NCI-H1417 (cell line): Measurements from ENCODE around the gene CDC42BPB.

Experiments
- DNase-seq, 3 experiments: peaks; one replicate each; lab custom pipeline; 2025; lab: John Stamatoyannopoulos, UW

The CDC42BPB gene

DNA sequence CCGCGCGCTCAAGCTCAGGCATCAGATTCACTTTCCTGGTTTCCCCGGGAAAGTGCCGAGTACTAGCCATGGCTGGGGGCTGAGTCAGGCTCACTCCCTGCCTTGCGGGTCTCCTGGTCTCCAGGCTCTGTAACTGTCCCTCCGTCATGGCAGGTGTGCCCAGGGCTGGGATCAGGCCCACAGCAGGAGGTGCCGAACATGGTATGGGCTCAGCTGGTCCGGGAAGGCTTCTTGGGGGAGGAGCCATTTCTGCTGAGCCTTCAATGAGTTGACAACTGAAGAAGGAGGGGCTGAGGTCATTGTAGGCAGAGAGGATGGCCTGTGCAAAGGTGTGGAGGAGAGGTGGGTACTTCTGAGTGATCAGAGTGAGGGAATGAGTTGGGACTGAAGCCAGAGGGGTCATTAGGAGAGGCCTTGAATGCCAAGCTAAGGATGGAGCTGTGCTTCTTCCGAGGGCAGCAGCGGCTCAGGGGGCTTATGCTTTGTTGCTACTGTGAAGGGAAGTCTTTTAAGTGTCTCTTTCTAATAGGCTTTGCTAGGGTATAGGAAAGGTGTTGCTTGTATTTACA is 37.9 kb upstream of the CDC42BPB start:
- no peak for DNase-seq

DNA sequence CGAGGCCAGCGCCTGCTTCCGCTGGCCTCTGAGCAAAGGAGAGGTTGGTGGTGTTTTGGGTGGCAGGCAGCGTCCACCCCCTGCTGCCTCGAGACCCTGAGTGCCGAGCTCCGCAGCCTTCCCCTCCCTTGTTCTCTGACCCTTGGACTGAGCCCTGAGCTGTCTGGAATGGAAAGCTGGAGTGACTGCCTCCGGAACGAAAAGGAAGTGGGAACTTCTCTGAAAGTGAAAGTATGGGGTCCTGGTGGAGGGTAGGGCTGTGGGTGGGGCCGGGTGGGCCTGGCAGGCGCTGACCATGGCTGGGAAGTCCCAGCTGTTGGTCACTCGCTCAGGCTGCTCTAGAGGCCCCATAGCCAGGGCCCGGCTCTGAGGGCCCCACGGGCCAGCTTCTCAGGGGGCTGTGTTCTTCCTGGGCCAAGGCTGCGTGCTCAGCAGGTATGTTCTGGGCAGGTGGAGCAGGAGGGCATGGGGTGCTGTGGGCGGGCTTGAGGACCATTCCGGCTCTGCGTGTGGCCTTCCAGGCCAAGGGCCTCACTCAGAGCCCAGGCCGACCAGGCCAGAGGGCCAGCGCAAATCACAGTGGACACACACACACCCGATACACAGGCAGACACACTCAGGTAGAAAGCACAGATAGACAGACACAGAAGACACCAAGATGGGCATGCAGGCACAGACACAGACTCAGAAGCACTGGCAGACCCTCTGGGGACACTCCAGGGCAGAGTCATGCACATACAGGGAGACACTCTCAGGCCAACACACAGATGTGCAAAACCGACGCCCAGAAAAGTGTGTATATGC is 37.3 kb upstream of the CDC42BPB start, which contains the start of gene EXOC3L4:
Gene EXOC3L4, plus strand, starts transcription at position 320 of the 804 bp plus-strand sequence. CDS start 5,495 bp downstream, outside the sequence.
- no peak for DNase-seq

GRCh38 chr14:103093856-103094405 is 36.6 kb upstream of the CDC42BPB start:
- DNase-seq: no peak

DNA sequence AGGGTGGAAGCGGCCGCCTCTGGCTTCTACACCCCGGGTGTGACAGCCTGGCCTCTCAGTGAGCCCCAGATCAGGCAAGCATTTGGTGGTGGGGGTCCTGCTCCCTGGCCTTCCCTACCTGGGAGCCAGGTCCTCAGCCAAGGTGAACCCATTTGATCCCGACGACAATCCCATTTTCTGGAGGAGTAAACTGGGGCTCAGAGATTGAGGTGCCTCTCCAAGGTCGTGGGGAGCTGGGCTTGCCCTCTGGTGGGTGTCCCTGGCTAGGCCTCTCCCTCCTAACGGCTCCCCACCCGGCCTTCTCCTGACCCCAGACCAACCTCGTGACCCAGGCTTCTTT is 34.5 kb upstream of the CDC42BPB start:
- DNase-seq: no peak

DNA sequence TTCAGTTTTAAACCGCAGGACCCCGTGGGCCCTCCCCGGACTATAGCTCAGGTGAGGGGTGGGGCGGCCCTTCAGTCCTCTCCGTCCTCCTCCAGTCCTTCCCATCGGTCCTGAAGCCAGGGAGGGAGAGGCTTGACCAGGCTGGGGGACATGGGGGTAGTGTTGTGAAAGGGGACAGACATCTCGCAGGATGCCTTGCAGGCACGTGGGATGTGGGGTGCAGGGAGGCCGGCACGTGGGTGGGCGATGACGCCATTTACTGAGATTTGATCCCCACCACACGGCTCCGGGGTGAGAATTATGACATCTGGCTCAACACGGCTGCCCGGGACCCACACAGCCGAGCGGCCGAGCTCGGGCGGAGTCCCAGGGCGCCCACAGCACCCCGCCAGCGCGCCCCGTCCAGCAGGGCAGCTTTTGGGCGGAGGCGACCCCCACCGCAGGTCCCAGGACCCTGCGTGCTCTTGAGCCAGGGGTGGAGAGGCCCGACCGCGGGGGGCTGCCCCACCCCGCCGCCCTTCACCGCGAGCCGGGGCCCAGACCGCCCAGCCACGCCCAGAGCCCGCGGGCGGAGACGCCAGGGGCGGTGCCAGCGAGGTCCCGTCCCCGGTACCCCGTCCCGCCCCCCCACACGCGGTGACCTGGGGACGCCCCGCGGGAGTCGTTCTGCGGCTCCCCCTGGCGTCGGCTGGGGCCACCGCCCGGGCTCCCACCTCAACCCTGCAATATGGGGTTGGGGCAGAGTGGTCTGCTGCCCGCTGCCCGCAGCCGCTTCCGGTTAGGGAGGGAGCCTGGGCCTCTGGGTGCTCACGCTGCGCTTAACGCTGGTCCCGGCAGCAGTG is 33.9 kb upstream of the CDC42BPB start:
- DNase-seq: peak; percentile 22 to 52 (median 34)

DNA sequence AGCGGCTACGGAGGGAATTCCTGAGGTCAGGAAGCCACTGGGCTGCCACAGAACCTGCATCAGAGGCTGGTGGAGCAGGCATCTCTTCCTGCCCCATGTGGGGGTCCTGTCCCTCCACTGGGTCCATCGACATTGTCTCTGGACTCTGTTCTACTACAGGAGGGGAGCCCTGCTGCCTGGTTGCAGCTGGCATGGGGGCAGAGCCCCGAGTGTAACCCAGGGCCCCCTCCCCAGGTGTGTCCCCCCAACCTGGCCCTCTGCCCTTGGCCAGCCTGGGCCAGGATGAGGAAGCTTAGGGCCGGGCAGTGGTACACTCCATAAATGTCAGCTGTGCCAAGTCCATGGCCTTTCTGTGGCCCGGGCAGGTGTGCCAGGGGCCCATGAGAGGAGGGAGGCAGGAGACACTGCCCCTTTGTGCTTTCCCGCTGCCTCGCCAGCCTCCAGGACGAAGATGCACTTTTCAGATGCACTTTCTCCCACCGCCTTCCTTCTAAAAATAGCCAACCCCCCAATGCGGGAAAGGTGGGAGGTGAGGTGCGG is 33.2 kb upstream of the CDC42BPB start:
- DNase-seq: no peak

DNA sequence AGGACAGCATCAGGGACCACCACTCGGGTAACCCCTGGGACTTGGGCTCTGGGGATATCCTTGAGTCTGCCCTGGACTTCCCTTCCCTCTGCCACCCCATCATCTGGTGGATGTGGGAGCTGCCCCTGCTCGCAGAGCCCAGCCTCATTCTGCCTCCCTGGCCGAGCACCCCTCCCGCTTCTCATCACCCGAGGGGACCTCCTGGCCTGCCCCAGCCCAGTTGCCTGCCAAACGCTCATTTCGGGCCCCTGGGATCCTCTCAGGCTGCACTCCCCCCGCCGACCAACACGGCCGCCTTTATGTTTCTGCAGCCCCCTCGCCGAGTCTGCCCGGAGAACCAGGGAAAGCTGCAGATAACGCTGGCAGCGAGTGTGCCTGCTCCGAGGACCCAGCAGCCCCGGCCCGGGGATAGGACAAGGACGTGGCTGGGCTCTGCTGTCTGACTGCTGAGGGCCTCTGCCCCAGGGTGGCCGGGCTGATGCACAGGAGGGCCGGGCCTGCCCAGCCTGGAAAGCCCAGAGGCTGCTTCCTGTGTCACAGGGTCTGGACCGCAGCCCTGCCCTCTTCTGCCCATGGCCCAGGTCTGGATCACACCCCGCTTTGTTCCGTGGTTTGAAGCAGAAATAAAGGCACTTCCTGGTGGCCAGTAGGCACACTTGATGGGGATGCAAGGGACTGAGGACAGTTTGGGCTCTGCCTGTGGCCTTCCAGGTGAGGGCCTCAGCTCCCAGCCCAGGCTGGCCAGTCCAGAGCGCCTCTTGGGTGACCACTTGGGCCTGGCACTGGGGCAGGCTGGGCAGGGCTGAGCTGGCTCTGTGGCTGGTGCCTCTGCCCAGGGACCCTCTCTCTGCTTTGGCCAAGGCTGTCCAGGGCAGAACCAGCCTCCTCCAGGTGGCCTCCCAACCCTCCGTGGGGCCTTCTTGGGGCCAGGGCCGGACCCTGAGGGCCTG is 32.3 kb upstream of the CDC42BPB start:
- no peak for DNase-seq

DNA sequence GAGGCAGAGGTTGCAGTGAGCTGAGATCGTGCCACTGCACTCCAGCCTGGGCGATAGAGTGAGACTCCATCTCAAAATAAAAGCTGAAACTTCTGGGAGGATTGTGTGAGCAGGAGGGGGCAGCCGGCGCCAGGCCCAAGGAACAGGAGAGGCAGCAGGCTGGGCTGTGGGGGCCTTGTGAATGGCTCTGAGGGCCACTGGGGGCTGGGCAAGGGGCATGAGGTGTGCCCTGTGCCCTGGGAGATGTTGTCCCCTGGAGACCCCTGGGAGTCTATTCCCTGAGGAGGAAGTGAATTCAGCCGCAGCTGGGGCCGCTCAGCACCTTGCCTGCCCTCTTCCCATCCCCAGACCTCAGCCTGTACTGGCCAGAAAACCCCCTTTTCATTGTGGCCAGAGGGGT is 31.6 kb upstream of the CDC42BPB start:
- DNase-seq: no peak

DNA sequence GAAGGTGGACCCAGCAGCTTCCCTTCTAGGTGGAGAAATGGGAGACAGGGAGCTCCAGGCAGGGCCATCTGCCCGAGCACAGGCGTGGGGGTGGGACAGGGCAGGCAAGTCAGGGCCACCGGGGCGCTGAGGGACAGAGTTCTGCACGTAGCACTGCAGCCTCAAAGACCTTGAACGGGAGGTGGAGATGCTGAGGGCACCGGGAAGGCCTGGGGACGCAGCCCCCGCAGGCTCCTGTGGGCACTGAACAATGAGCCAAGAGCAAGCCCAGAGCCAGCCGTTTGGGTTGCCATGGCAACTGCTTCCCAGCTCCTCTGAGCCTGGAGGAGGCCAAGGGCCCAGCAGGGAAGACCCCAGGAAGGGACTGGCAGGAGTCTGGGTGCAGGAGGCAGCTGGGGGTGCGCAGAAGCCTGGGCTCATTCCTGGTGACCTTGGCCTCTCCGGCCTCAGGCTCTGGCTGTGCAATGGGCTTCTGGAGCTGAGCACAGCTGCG is 30.0 kb upstream of the CDC42BPB start:
- peak in 2 of 3 experiments; percentile 42 to 72 for DNase-seq

DNA sequence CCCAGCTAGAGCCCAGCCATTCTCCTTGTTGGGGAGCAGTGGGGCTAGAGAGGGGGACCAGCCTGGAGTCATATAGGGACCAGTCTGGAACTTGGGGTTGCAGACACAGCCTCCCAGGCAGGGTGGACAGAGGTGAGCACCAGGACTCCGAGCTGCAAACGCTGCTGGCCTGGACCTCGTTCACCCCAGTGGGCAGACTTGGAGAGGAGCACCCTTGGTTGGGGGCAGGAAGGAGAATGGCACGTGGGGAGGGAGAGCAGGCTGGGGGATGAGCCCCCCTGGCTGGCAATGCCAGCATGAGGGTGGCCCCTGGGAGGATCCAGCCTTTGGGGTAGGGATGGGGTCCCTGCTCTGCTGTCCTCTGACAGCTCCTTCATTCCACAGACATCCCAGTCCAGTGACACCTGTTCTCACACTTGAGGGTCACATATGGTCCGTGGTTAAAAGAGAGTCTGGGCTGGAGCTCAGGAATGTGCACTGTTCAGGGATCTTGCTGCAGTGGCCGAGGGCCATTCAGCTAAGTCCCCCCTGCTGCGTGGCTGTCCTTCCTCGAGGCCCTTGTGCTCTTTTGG is 29.5 kb upstream of the CDC42BPB start:
- no peak for DNase-seq

DNA sequence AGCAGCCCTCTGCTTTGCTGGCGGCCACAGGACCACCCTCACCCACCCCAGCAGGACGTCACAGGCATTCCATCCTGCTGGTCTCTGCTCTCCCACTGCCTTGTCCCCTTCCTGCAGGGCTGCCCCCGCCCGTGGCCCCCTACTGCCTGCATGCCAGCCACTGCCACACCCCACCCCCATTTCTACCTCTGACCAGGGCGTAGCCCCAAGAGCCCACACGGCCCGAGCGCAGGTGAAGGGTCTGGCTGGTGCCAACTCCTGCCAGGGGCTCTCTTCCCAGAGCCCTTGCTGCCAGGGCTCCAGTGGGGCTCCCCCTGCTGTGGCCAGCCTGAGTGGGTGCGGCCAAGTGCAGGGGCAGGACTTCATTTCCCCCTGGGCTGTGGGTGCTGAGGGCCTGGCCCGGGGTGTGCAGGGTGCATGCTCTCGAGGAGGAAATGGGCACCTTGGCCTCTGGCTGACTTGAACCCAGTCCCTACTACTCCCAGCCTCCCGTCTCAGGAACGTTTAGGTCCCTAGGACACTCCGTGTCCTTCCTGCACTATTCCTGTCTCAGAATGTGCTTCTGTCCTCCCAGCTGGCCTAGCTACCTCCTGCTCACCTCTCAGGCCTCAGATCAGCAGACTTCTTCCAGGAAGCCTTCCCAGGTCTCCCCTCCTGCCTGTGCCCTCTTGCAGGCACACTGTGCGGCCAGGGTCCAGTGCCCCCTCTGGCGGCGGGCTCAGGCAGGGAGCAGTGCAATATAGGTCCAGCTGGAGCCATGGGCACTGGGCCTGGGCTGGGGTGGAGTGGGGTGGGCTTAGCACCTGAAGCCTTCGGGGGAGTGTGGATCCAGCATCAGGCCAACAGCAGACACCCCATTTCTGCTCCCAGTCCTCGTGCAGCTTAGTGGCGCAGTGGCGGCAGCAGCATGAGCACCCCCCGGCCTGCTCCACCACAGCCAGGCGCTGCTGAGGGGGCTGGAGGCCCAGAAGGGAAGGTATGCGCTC is 28.1 kb upstream of the CDC42BPB start:
- DNase-seq: no peak

DNA sequence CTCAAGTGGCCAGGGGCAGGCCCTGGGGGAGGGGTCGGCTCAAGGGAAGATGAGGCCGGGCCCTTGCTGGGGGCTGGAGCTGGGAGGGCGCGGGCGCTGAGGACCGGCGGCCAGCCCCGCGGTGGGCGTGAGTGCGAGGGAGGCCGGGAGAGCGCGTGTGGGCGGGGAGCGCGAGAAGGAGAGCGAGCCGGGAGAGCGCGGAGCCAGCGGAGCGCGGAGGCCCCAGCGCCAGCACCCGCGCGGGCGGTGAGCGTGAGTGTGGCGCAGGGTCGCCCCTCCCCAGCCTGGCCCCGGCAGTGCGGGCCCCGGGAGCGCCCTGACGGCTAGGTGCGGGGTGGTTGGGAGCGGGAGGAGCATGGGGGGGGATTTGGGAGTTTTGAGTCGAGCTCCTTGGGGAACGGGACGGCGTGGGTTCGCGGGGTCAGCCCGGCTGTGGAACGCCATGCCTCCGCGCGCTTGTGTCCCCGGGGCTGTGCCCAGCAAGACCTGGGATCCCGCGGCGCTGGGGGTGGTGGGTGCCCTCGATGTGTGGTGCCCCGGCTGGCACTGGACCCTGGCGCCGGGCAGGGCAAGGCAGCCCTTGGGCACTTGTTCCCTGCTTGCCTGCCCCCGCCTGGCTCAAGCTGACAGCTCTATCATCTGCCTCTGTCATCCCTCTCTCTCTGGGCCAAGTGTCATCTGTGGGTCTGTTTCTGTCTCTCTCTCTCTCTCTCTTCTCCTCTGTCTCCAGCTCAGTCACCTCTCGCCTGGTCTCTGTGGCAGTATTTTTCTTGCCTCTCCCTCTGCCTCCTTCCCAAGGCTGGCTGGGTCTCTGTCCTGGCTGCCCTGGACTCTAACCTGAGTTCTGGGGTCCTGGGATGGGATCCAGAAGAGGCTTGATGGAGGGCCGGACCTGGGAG is 26.9 kb upstream of the CDC42BPB start, which contains the start of gene LBHD2:
Gene LBHD2, plus strand, starts transcription at position 190 of the 899 bp plus-strand sequence. CDS start 1,803 bp downstream, outside the sequence.
- DNase-seq: peak in 2 of 3 experiments; percentile 24 to 25

GRCh38 chr14:103081951-103082350 is 24.6 kb upstream of the CDC42BPB start:
- no peak for DNase-seq

GRCh38 chr14:103078860-103079587 is 21.7 kb upstream of the CDC42BPB start:
- DNase-seq: no peak

GRCh38 chr14:103078420-103078749 is 21.0 kb upstream of the CDC42BPB start:
- peak; percentile 71 to 92 (median 91) for DNase-seq

DNA sequence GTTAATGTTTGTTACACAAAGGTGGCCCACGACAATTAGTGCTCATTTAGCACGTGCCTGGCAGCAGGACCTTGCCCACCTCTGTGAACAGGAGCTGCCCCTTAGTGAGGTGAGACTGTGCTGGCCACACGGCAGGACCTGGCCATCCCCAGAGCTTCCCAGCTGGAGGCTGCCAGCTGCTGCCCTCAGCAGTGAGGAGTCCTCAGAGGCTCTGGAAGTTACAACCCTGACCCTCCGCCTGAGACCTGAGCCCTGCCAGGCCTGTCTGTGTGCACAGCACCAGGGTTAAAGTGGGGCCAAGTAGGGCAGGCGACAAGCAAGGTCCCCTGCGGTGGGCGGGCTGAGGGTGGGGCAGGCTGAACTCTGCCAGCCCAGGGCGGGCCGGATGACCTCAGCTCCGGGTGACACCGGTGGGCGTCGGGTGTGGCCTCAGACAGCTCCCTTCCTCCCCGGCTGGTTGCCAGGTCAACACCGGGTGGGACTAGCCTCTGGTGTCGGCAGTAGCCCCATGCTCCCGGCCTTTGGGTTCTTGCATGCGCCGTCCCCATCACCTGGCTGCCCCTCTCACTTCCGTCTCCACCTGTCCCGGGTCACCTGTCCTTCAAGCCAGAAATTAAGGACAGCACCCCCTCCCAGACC is 17.5 kb upstream of the CDC42BPB start:
- DNase-seq: peak in 2 of 3 experiments; percentile 48 to 69
